Fibroblast of villous mesenchyme (primary cell): ENCODE results near the gene SYTL5. TPM values are rescaled to one million over a fixed set of nuclear protein-coding genes. Genes with fewer than 3 reads are reported as not detected.
"Not testable (repeated sequence)": the region's sequence is repeated elsewhere in the genome, so short reads cannot be mapped to it uniquely, and the experiment has no call there.

Experiments used
- DNase-seq: peaks from one replicate; pipeline ENCODE4 v3.0.0-alpha.2; 2010; ENCODE audit warnings: low read depth
- H3K4me3 ChIP-seq: 2 replicates; pipeline ENCODE4 v1.5.1; 2011; ENCODE audit warnings: low read depth, mild to moderate bottlenecking, low read length
- CTCF ChIP-seq: IDR thresholded peaks from 2 replicates; pipeline ENCODE4 v1.5.1; 2012; ENCODE audit warnings: low read depth, mild to moderate bottlenecking, low read length; ENCODE audit not compliant: insufficient read depth
- total RNA-seq: library from RNA; depleted of rRNA; stranded (reverse); fragments of >200 nt; gene quantifications from 2 replicates; pipeline ENCODE4 v1.2.3, GENCODE V29; 2012

Gene SYTL5
- total RNA-seq, 1 donor, result 10.4 TPM

- DNase-seq, result no peak
- no peak overlapping the region for H3K4me3 ChIP-seq
- no peak for TF ChIP-seq CTCF
Measured at GRCh38 chrX:37984880-37985279, 21.5 kb upstream of the SYTL5 start.

- peak; percentile 53 for DNase-seq
- no peak overlapping the region for H3K4me3 ChIP-seq
- TF ChIP-seq CTCF, result no peak
Measured at GRCh38 chrX:37986893-37987292, 19.5 kb upstream of the SYTL5 start.

- no peak overlapping the region for H3K4me3 ChIP-seq
- no peak for TF ChIP-seq CTCF
- DNase-seq, result no peak
Measured at GRCh38 chrX:37989304-37989703, 17.0 kb upstream of the SYTL5 start.

GRCh38 chrX:37991303-37991702 is 15.1 kb upstream of the SYTL5 start:
- not testable (repeated sequence) for H3K4me3 ChIP-seq

GRCh38 chrX:37993176-37993575 is 13.2 kb upstream of the SYTL5 start:
- no peak overlapping the region for H3K4me3 ChIP-seq
- TF ChIP-seq CTCF, result no peak
- DNase-seq, result no peak

More at GRCh38 chrX:37991303-37991702, 15.1 kb upstream of the SYTL5 start:
- not testable (repeated sequence) for DNase-seq

GRCh38 chrX:37993837-37994619 is 12.3 kb upstream of the SYTL5 start:
- TF ChIP-seq CTCF, result no peak
- H3K4me3 ChIP-seq, result no peak overlapping the region
- no peak for DNase-seq

- no peak for TF ChIP-seq CTCF
- H3K4me3 ChIP-seq, result no peak overlapping the region
- DNase-seq, result no peak
Measured at GRCh38 chrX:37995428-37995827, 10.9 kb upstream of the SYTL5 start.
